GM12891 (cell line): ENCODE measurements around the gene GALNT18.

Experiments used
- DNase-seq: peaks from one replicate; pipeline ENCODE4 v3.0.0; 2011; ENCODE audit warnings: low spot score; ENCODE audit not compliant: insufficient read length
- FAIRE-seq: peaks from 2 replicates; lab custom pipeline; 2011; peaks lifted over from hg19 to GRCh38; lab: Jason Lieb, UNC
- PAX5 ChIP-seq: IDR thresholded peaks from 2 replicates; pipeline ENCODE4 v1.6.1; 2011; ENCODE audit warnings: low read length, moderate library complexity, mild to moderate bottlenecking; ENCODE audit not compliant: insufficient read depth, severe bottlenecking
- POLR2A ChIP-seq: IDR thresholded peaks from 2 replicates; pipeline ENCODE4 v1.6.1; 2011; ENCODE audit warnings: low read depth, low read length, control low read depth
- POLR2AphosphoS5 ChIP-seq: IDR thresholded peaks from 2 replicates; pipeline ENCODE4 v1.6.1; 2011; ENCODE audit warnings: low read depth, low read length, control low read depth
- POU2F2 ChIP-seq: IDR thresholded peaks from 2 replicates; pipeline ENCODE4 v1.6.1; 2011; ENCODE audit warnings: low read depth, mild to moderate bottlenecking, control low read depth, low read length, moderate library complexity
- SPI1 ChIP-seq: IDR thresholded peaks from 2 replicates; pipeline ENCODE4 v1.6.1; 2011; ENCODE audit warnings: low read depth, low read length, control low read depth
- TAF1 ChIP-seq: IDR thresholded peaks from 2 replicates; pipeline ENCODE4 v1.6.1; 2011; ENCODE audit warnings: low read depth, low read length, control low read depth

GALNT18 gene

GRCh38 chr11:11661326-11662040 lies 39.7 kb upstream of the GALNT18 start:
- FAIRE-seq (no peak), DNase-seq (no peak)
- no peak for TF ChIP-seq POLR2A
- TF ChIP-seq TAF1: no peak
- TF ChIP-seq POU2F2: no peak
- TF ChIP-seq SPI1: no peak
- TF ChIP-seq POLR2AphosphoS5: no peak
- no peak for TF ChIP-seq PAX5

GRCh38 chr11:11660363-11660740 lies 38.5 kb upstream of the GALNT18 start:
- no peak for TF ChIP-seq PAX5
- no peak for TF ChIP-seq POLR2AphosphoS5
- no peak for TF ChIP-seq POLR2A
- no peak for TF ChIP-seq TAF1
- no peak for TF ChIP-seq POU2F2
- TF ChIP-seq SPI1: no peak
- FAIRE-seq (no peak), DNase-seq (no peak)

- TF ChIP-seq POLR2AphosphoS5: no peak
- no peak for TF ChIP-seq PAX5
- TF ChIP-seq POLR2A: no peak
- TF ChIP-seq POU2F2: no peak
- TF ChIP-seq TAF1: no peak
- TF ChIP-seq SPI1: no peak
- FAIRE-seq (no peak), DNase-seq (no peak)
Measured at GRCh38 chr11:11659567-11660362, 38.0 kb upstream of the GALNT18 start.

- DNase-seq (no peak), FAIRE-seq (no peak)
- no peak for TF ChIP-seq POU2F2
- no peak for TF ChIP-seq TAF1
- no peak for TF ChIP-seq SPI1
- TF ChIP-seq POLR2AphosphoS5: no peak
- no peak for TF ChIP-seq PAX5
- no peak for TF ChIP-seq POLR2A
Measured at GRCh38 chr11:11657218-11657955, 35.6 kb upstream of the GALNT18 start.

GRCh38 chr11:11641581-11641980 lies 19.8 kb upstream of the GALNT18 start:
- TF ChIP-seq POLR2A: no peak
- TF ChIP-seq POLR2AphosphoS5: no peak
- TF ChIP-seq PAX5: no peak
- TF ChIP-seq POU2F2: no peak
- TF ChIP-seq TAF1: no peak
- no peak for TF ChIP-seq SPI1
- FAIRE-seq: no peak
- DNase-seq: no peak

- no peak for TF ChIP-seq POLR2A
- no peak for TF ChIP-seq TAF1
- no peak for TF ChIP-seq POU2F2
- TF ChIP-seq POLR2AphosphoS5: no peak
- TF ChIP-seq PAX5: no peak
- no peak for TF ChIP-seq SPI1
- no peak for DNase-seq
- no peak for FAIRE-seq
Measured at GRCh38 chr11:11640996-11641395, 19.2 kb upstream of the GALNT18 start.

- TF ChIP-seq POU2F2 (no peak), PAX5 (no peak), TAF1 (no peak), POLR2A (no peak), SPI1 (no peak), POLR2AphosphoS5 (no peak)
- FAIRE-seq: no peak
- no peak for DNase-seq
Measured at GRCh38 chr11:11640152-11640551, 18.3 kb upstream of the GALNT18 start.

- DNase-seq (no peak), FAIRE-seq (no peak)
- TF ChIP-seq PAX5 (no peak), POU2F2 (no peak), SPI1 (no peak), POLR2A (no peak), TAF1 (no peak), POLR2AphosphoS5 (no peak)
Measured at GRCh38 chr11:11636671-11637070, 14.9 kb upstream of the GALNT18 start.

GRCh38 chr11:11635443-11635842 lies 13.6 kb upstream of the GALNT18 start:
- DNase-seq (no peak), FAIRE-seq (no peak)
- no peak for TF ChIP-seq POU2F2
- no peak for TF ChIP-seq TAF1
- no peak for TF ChIP-seq PAX5
- no peak for TF ChIP-seq POLR2AphosphoS5

- no peak for DNase-seq
- no peak for FAIRE-seq
- no peak for TF ChIP-seq TAF1
- no peak for TF ChIP-seq POU2F2
- TF ChIP-seq POLR2AphosphoS5: no peak
- no peak for TF ChIP-seq SPI1
- no peak for TF ChIP-seq POLR2A
- no peak for TF ChIP-seq PAX5
Measured at GRCh38 chr11:11629368-11629767, 7.6 kb upstream of the GALNT18 start.
